Measurements from ENCODE around the gene SP4.

SP4 gene

GRCh38 chr7:21427871-21428658 lies at the start of gene SP4:
Gene SP4, plus strand, starts transcription at chr7:21428083. Its CDS starts 169 bp downstream, at chr7:21428252.
- peak; percentile 95 for DNase-seq (ENCODE audit: low spot score)

DNA sequence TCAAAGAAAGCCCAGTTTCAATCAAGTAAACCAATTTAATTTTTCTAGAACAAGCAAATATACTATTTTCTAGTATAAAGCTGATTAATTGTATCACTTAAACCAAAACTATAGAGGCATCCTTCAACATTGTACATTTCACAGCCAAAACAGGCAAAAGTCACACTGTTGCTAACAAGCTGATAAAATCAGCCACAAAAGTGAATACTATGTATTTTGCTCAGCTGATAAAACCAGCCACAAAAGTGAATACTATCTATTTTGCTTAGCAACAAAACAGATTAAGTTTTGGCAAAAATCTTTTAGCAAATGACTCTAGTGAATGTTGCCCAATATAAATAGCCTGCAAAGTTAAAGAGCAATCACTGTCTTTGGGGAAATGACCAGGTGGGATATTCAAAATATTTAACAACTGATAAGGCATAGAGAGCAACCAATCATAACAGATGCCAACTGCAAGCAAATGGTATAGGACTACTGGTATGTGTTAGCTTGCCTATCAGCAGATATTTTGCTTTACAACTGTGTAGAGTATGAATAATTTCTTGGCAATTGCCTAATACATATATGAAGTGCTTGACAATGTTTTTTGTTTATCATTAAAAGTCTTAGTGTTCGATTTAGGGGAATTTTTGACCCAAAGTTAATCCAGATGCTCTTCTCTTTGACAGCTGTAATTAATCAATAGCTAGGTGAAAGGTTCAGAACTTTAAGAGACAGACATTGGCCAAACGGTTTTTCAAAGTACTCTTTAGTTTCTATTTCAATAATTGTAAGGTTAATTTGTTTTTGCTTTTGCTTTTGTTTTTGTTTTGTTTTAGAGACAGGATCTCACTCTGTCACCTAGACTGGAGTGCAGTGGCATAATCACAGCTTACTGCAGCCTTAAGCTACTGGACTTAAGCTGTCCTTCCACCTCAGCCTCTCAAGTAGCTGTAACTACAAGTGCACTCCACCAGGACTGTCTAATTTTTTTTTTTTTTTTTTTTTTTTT lies 44.4 kb upstream of the SP4 start:
- DNase-seq (ENCODE audit: low spot score) = peak; percentile 6

DNA sequence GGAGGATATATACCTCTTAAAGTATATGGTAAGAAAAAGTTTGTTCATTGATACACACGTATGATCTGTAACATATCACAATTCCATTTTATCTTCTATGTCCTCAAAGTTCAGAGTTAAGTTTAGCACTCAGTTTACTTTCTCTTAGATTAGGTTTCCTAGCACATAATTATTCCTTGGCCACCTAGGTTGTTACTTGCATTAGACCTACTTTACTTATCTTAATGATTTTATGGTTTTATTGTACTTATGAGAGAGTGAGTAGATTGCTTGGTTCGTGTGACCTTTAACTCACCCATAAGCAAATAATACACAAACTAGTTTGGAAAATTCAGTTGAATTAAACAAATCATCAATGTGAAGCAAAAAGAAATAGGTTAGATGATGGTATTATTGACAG lies 33.9 kb upstream of the SP4 start:
- no peak for DNase-seq (ENCODE audit: low spot score)

- DNase-seq (ENCODE audit: low spot score) = no peak
These were observed 25.9 kb upstream of the SP4 start for GRCh38 chr7:21401944-21402343.

GRCh38 chr7:21407796-21408480 lies 19.9 kb upstream of the SP4 start:
- no peak for DNase-seq (ENCODE audit: low spot score)

DNA sequence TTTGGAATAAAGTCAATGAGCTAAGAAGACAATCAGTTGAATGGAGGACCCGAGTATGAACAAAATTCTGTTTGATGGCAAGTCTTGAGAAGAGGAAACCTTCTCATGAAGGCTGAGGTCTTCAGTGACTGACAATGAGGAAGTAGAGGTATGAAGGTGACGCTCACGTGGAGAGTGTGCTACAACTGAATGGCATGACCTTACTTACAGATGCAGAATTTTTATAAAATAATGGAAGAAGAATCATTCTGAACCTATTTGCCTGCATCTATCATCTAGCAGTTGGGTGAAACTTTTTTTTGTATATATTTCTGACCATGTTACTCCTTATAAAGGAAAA lies 19.4 kb upstream of the SP4 start:
- DNase-seq (ENCODE audit: low spot score) = no peak

- no peak for DNase-seq (ENCODE audit: low spot score)
These were observed 15.5 kb upstream of the SP4 start for GRCh38 chr7:21412410-21412851.

DNA sequence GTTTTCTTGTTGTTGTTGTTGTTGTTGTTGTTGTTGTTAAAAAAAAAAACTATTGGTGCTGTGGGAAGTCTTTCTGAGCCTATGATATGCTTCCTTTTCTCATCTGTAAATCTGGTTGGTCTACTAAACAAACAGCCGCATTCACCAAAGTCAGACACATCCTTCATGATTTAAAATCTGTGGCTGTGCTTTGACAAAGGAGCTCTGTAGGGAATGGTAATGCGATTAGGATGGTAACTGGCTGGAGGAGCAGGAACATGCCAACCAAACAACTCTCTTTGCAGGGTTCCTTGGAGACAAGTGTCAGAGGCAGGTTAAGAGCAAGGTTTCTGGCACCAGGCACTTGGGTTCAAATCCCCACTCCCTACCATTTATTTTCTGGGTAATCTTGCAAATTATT lies 14.9 kb upstream of the SP4 start:
- no peak for DNase-seq (ENCODE audit: low spot score)

GRCh38 chr7:21413502-21413901 lies 14.4 kb upstream of the SP4 start:
- DNase-seq (ENCODE audit: low spot score) = no peak

GRCh38 chr7:21414795-21415393 lies 13.0 kb upstream of the SP4 start:
- DNase-seq (ENCODE audit: low spot score) = no peak

- DNase-seq (ENCODE audit: low spot score) = no peak
These were observed 10.2 kb upstream of the SP4 start for GRCh38 chr7:21417647-21418046.

DNA sequence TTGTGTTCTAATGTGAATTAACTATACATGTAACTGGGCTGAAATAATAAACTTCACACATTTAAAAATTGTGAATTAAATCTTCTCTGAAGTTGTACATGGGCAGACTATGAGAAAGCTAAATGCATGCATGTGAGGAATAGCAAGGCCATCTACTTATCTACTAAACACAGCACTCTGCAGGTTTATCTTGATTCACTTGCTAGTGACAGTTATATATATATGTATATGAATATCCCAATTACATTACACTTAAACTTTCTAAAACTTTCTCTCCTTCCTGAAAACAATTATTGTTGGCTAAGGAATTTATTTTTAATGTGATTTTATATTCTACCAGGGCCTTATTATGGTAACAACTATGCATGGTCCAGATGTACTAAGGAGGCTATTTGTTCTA lies 5.1 kb upstream of the SP4 start:
- no peak for DNase-seq (ENCODE audit: low spot score)

GRCh38 chr7:21425290-21425689 lies 2.6 kb upstream of the SP4 start:
- DNase-seq (ENCODE audit: low spot score) = no peak

- no peak for DNase-seq (ENCODE audit: low spot score)
These were observed 1.3 kb upstream of the SP4 start for GRCh38 chr7:21426286-21427181.

GRCh38 chr7:21427182-21427870 lies 557 bp upstream of the SP4 start:
- peak; percentile 98 for DNase-seq (ENCODE audit: low spot score)

DNA sequence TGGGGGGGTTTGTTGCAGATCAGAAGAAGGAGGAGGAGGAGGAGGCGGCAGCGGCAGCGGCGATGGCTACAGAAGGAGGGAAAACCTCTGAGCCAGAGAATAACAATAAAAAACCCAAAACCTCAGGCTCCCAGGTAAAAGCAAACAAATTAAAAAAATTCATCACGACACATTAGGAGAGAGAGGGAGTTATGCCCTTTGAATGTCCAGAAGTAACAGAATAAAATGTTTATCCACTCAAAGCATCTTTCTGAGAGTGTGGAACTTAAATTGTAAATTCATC lies 717 bp downstream of the SP4 start:
- DNase-seq (ENCODE audit: low spot score) = no peak

DNA sequence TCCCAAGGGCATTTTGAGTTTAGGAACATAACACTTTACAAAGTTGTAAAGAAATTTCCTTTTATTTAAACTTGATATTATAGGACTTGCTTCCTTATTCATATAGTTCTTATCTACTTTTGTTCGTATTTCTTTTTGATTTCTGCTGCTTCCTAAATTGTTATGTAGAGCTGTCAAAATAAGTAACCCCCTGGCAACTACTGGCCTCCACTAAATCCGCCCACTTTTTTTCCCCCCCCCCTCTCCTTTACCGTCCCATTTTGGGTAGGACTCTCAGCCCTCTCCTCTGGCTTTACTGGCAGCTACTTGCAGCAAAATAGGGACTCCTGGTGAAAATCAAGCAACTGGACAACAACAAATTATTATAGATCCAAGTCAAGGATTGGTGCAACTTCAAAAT lies 1.1 kb downstream of the SP4 start:
- no peak for DNase-seq (ENCODE audit: low spot score)

GRCh38 chr7:21429786-21430574 lies 2.1 kb downstream of the SP4 start:
- DNase-seq (ENCODE audit: low spot score) = no peak

GRCh38 chr7:21430575-21430954 lies 2.7 kb downstream of the SP4 start:
- no peak for DNase-seq (ENCODE audit: low spot score)
